T-cell (primary cell): ENCODE measurements around the gene PPP2R5C. TPM values are rescaled to one million over a fixed set of nuclear protein-coding genes. Genes with fewer than 3 reads are reported as not detected.

Experiments used
- ATAC-seq, 4 experiments: fragments of 200-7000 bp in 3 of 4; fragments of 150-1000 bp in 1 of 4; cut with Tn5 transposase; replicated peaks in 1 of 4; 1 replicate in 3 of 4; 2 replicates in 1 of 4; pipeline ENCODE4 v1.10.0; 2021; ENCODE audit warnings: moderate library complexity in 3 of 4, mild to moderate bottlenecking in 2 of 4, moderate number of reproducible peaks in 1 of 4
- CTCF ChIA-PET, 2 donors: fragments of 300-600 bp; sonication (Branson Sonifier 250); formaldehyde crosslinking; loops; one replicate each; lab custom pipeline; 2022; ENCODE audit warnings: antibody characterized with exemption in 2 of 2; lab: Charles Lee
- POLR2A ChIA-PET, 2 donors: fragments of 300-600 bp; sonication (Branson Sonifier 250); formaldehyde crosslinking; loops; one replicate each; lab custom pipeline; 2022; ENCODE audit warnings: antibody characterized with exemption in 2 of 2; lab: Charles Lee
- DNase-seq, 35 experiments: peaks; one replicate each; pipeline versions ENCODE4 v3.0.0 to v3.0.0-alpha.2; 2013 to 2023
- H3K27ac ChIP-seq: one replicate; pipeline ENCODE4 v1.5.1; 2013; ENCODE audit warnings: low read length
- H3K27me3 ChIP-seq, 2 experiments: replicated peaks in 1 of 2; 1 replicate in 1 of 2; 2 replicates in 1 of 2; pipeline versions ENCODE4 v1.6.1 to v1.7.0; 2013; ENCODE audit warnings: low read length in 1 of 2, mixed read lengths in 1 of 2; ENCODE audit not compliant: control insufficient read depth in 2 of 2, insufficient read depth in 2 of 2; ENCODE audit errors: extremely low read depth in 1 of 2
- H3K36me3 ChIP-seq, 2 donors: 1 replicate in 1 of 2; 2 replicates in 1 of 2; pipeline versions ENCODE4 v1.6.1 to v1.7.0; 2013; ENCODE audit warnings: low read length in 1 of 2; ENCODE audit not compliant: control insufficient read depth in 2 of 2, insufficient read depth in 1 of 2; ENCODE audit errors: extremely low read depth in 1 of 2
- H3K4me1 ChIP-seq, 2 experiments: 1 replicate in 1 of 2; 2 replicates in 1 of 2; pipeline versions ENCODE4 v1.6.1 to v1.7.0; 2013; ENCODE audit warnings: low read length in 2 of 2, mixed read lengths in 1 of 2; ENCODE audit not compliant: insufficient read depth in 2 of 2, control insufficient read depth in 1 of 2; ENCODE audit errors: extremely low read depth in 1 of 2
- H3K4me3 ChIP-seq, 2 donors: 1 replicate in 1 of 2; 2 replicates in 1 of 2; pipeline versions ENCODE4 v1.5.1 to v1.7.0; 2013; ENCODE audit warnings: mild to moderate bottlenecking in 2 of 2, low read length in 1 of 2, moderate library complexity in 1 of 2; ENCODE audit not compliant: control insufficient read depth in 1 of 2; ENCODE audit errors: extremely low read depth in 1 of 2
- H3K9me3 ChIP-seq: 2 replicates; pipeline ENCODE4 v1.7.0; 2013
- H3K27ac Mint-ChIP-seq, 2 donors: one replicate each; pipeline ENCODE4 v1.8.0; 2020 to 2021; ENCODE audit warnings: mild to moderate bottlenecking in 2 of 2, mixed read lengths in 2 of 2
- H3K27me3 Mint-ChIP-seq, 2 donors: one replicate each; pipeline ENCODE4 v1.8.0; 2021 to 2022; ENCODE audit warnings: mixed read lengths in 2 of 2
- H3K36me3 Mint-ChIP-seq: one replicate; pipeline ENCODE4 v1.8.0; 2021; ENCODE audit warnings: mixed read lengths
- H3K4me1 Mint-ChIP-seq, 3 donors: one replicate each; pipeline ENCODE4 v1.8.0; 2020 to 2022; ENCODE audit warnings: mixed read lengths in 3 of 3, mild to moderate bottlenecking in 1 of 3
- H3K4me3 Mint-ChIP-seq, 3 donors: one replicate each; pipeline ENCODE4 v1.8.0; 2020 to 2022; ENCODE audit warnings: mild to moderate bottlenecking in 3 of 3, mixed read lengths in 3 of 3, moderate library complexity in 3 of 3
- H3K9me3 Mint-ChIP-seq, 3 donors: one replicate each; pipeline ENCODE4 v1.8.0; 2020 to 2022; ENCODE audit warnings: mixed read lengths in 3 of 3
- WGBS: methylation state at CpG from one replicate; pipeline ENCODE4 v1.1.5; 2013; ENCODE audit warnings: missing lambda C conversion rate; ENCODE audit not compliant: insufficient coverage; 5-methylcytosine and 5-hydroxymethylcytosine counted together
- total RNA-seq, 35 experiments: library from RNA in 6 of 35; stranded (reverse) in 6 of 35; fragments of 120-200 nt in 1 of 35; gene quantifications; one replicate each; pipeline versions ENCODE4 v1.2.1 to v1.2.4 and lab custom pipeline; 2013 to 2026

Gene PPP2R5C
- total RNA-seq, 5 donors from 2014 or later (not counting 1 experiment from before 2014, with no cell fraction given), result 435 to 627 (median 489) TPM

GRCh38 chr14:101909371-101910096 lies 148.0 kb downstream of the PPP2R5C start:
- peaks cover 34 to 94% of the 10 kb centered on the region in 2 donors for H3K36me3 ChIP-seq
- DNase-seq (no peak), ATAC-seq (no peak)
- H3K4me1 ChIP-seq, result no peaks in the 10 kb centered on the region
- no peaks in the 10 kb centered on the region for H3K27me3 ChIP-seq
- no peak overlapping the region for H3K27ac ChIP-seq
- POLR2A ChIA-PET, result interaction anchor here (0.6 kb wide), 3 partner anchors 396 to 1449 kb away, joined by 3 to 4 read pairs (median 3); partner anchors contain the start of gene MOK (in 1 of the 2)
- 95% methylated on average over 9 of the region's 12 CpGs for WGBS
- CTCF ChIA-PET, result interaction anchor here (0.6 kb wide), 2 partner anchors 91 to 133 kb away, joined by 5 to 8 read pairs; no protein-coding TSS in a partner anchor
- no peak overlapping the region for H3K4me3 ChIP-seq
- H3K27ac Mint-ChIP-seq, result peak overlapping the region in 1 of 2 donors; percentile 27
- no peaks in the 10 kb centered on the region for H3K9me3 Mint-ChIP-seq
- H3K9me3 ChIP-seq, result no peaks in the 10 kb centered on the region
- H3K27me3 Mint-ChIP-seq, result no peaks in the 10 kb centered on the region
- H3K4me3 Mint-ChIP-seq, result no peak overlapping the region
- H3K4me1 Mint-ChIP-seq, result peaks cover 0 to 2% (median 0%) of the 10 kb centered on the region in 3 donors
- peaks cover 54% of the 10 kb centered on the region for H3K36me3 Mint-ChIP-seq

DNA sequence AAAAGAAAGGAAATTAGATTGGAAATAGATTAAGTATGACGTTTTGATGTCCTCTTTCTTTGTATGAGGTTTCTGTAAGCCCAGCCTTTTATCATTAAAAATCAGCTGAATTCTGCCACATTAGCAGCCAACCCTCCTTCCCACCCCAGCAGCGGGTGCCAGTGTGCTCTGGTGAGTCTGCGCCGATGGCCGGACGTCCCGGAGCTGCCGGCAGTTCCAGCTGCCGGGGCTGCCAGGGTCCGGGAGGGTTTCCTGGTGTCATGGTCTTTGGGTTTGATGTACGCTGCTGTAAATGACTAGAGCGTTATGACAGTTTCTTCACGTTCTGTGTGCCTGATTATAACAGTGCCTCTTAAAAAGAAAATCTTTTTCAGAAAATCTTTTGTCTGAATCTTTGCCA lies 151.3 kb downstream of the PPP2R5C start:
- no peak for DNase-seq
- Mint-ChIP-seq H3K36me3 (peaks cover 50% of the 10 kb centered on the region), H3K4me1 (peaks cover 0 to 13% (median 2%) of the 10 kb centered on the region in 3 donors), H3K27ac (no peak overlapping the region), H3K9me3 (no peaks in the 10 kb centered on the region), H3K27me3 (no peaks in the 10 kb centered on the region), H3K4me3 (no peak overlapping the region)
- POLR2A ChIA-PET, result interaction anchor here (0.6 to 0.7 kb wide), 3 partner anchors 24 to 728 kb away, joined by 3 to 5 read pairs (median 3); no protein-coding TSS in a partner anchor
- Histone ChIP-seq H3K4me3 (no peak overlapping the region), H3K27me3 (no peaks in the 10 kb centered on the region), H3K4me1 (no peaks in the 10 kb centered on the region), H3K36me3 (peaks cover 27 to 92% of the 10 kb centered on the region in 2 donors), H3K9me3 (no peaks in the 10 kb centered on the region), H3K27ac (no peak overlapping the region)
- CTCF ChIA-PET, result interaction anchor here in 1 of 2 donors (0.6 kb wide), 1 partner anchor 44 kb away, joined by 3 read pairs; no protein-coding TSS in a partner anchor
- ATAC-seq, result no peak
- 98% methylated on average over 8 of the region's 13 CpGs for WGBS

DNA sequence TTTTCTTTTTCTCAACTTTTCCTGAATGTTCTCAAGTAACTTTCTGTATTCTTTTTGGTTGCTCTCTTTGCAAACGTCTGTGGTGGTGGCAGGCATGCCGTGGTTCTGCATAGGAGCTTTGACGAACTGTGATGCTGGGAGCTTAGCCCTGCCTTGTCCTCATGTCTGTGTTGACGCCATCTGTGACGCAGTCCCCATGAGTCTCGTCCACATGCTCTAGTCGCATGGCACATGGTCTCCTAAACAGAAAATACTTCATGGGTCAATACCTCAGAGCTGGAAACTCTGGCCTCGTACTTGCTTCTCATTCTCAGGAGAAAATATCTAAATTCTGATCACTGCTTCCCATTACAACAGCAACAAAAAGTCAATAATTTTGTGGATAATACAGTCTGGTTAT lies 152.6 kb downstream of the PPP2R5C start:
- H3K4me3 Mint-ChIP-seq, result no peak overlapping the region
- DNase-seq (no peak), ATAC-seq (no peak)
- Histone ChIP-seq H3K9me3 (no peaks in the 10 kb centered on the region), H3K27me3 (no peaks in the 10 kb centered on the region), H3K36me3 (peaks cover 26 to 88% of the 10 kb centered on the region in 2 donors), H3K27ac (no peak overlapping the region), H3K4me3 (no peak overlapping the region), H3K4me1 (no peaks in the 10 kb centered on the region)
- POLR2A ChIA-PET, result no interaction called here
- no peaks in the 10 kb centered on the region for H3K27me3 Mint-ChIP-seq
- H3K4me1 Mint-ChIP-seq, result peaks cover 0 to 13% (median 2%) of the 10 kb centered on the region in 3 donors
- peaks cover 47% of the 10 kb centered on the region for H3K36me3 Mint-ChIP-seq
- 96% methylated on average over 7 of the region's 8 CpGs for WGBS
- no peaks in the 10 kb centered on the region for H3K9me3 Mint-ChIP-seq
- no peak overlapping the region for H3K27ac Mint-ChIP-seq
- CTCF ChIA-PET, result no interaction called here

DNA sequence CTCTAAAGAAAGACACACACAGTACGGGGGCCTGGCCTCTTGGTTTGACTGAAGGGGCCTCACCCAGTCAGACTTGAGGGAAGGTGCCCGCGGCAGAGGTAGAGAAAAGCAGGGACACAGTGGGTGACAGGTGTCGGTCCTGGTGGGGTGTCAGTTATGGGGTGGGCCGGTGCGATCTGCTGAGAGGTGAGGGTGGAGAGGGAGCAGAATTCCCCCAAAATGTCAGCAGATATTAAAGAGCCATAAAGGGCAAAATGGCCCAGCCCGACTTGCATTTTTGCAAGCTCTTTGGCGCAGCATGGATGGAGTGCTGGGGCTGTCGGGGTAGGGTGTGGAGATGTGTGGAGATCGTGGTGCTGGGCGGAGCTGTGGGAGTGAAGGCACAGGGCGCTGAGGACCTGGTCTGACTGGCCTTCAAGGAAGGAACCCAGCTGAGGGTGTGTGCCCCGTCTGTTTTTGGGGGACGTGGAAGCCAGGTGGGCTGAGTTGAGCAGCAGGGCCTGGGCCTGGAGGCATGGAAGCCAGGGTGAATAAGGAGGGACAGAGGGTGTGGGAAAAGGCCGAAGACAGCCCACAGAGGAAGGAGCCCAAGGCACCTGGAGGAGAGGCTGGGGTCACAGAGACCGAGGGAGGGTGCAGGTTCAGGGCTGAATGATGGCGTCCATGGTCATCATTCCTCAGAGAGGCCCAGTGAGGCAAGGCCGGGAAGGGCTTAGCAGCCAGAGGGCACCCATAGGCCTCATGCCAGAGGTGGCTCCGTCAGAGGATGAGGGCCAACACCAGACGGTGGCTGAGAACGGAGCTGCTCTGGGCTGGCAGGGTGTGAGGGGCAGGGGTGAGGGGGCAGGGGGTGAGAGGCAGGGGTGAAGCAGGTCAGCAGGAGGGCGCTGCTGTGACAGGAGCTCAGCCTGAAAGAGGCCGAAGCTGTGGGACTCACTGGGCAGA lies 154.6 kb downstream of the PPP2R5C start:
- H3K27me3 Mint-ChIP-seq, result no peaks in the 10 kb centered on the region
- H3K36me3 Mint-ChIP-seq, result peaks cover 43% of the 10 kb centered on the region
- H3K4me3 ChIP-seq, result no peak overlapping the region
- POLR2A ChIA-PET, result interaction anchor here in 1 of 2 donors (0.6 kb wide), 2 partner anchors 28 to 185 kb away, joined by 3 to 4 read pairs; no protein-coding TSS in a partner anchor
- no peaks in the 10 kb centered on the region for H3K9me3 Mint-ChIP-seq
- no peak for DNase-seq
- peaks cover 30 to 84% of the 10 kb centered on the region in 2 donors for H3K36me3 ChIP-seq
- peak overlapping the region; percentile 34 to 52 for H3K27ac Mint-ChIP-seq
- peak in 1 of 4 experiments; percentile 9 for ATAC-seq
- H3K27me3 ChIP-seq, result no peaks in the 10 kb centered on the region
- 97% methylated on average over 14 of the region's 23 CpGs for WGBS
- H3K4me3 Mint-ChIP-seq, result no peak overlapping the region
- no peaks in the 10 kb centered on the region for H3K4me1 ChIP-seq
- peaks cover 0 to 13% (median 2%) of the 10 kb centered on the region in 3 donors for H3K4me1 Mint-ChIP-seq
- no peak overlapping the region for H3K27ac ChIP-seq
- H3K9me3 ChIP-seq, result no peaks in the 10 kb centered on the region
- CTCF ChIA-PET, result no interaction called here

GRCh38 chr14:101916816-101917412 lies 155.4 kb downstream of the PPP2R5C start:
- Histone ChIP-seq H3K36me3 (peaks cover 31 to 80% of the 10 kb centered on the region in 2 donors), H3K27me3 (no peaks in the 10 kb centered on the region), H3K4me3 (no peak overlapping the region), H3K27ac (no peak overlapping the region), H3K4me1 (no peaks in the 10 kb centered on the region), H3K9me3 (no peaks in the 10 kb centered on the region)
- Mint-ChIP-seq H3K27ac (peak overlapping the region; percentile 28 to 66), H3K9me3 (no peaks in the 10 kb centered on the region), H3K36me3 (peaks cover 47% of the 10 kb centered on the region), H3K4me3 (no peak overlapping the region), H3K4me1 (peaks cover 0 to 13% (median 2%) of the 10 kb centered on the region in 3 donors), H3K27me3 (no peaks in the 10 kb centered on the region)
- ChIA-PET POLR2A (no interaction called here), CTCF (no interaction called here)
- ATAC-seq (no peak), DNase-seq (no peak)
- WGBS, result 93% methylated on average over 15 of the region's 18 CpGs
